HG03060 (cell line): ENCODE results near the gene PILRB.
A peak's percentile ranks its signal among the peaks of the same experiment; 100 is the strongest.
"Not testable (repeated sequence)": the region's sequence is repeated elsewhere in the genome, so short reads cannot be mapped to it uniquely, and the experiment has no call there.

Experiments
- ATAC-seq: cut with Tn5 transposase; IDR thresholded peaks from one replicate; pipeline ENCODE4 v1.9.1; 2021; ENCODE audit warnings: low read depth, moderate number of reproducible peaks; ENCODE audit not compliant: unreplicated experiment

Gene PILRB

GRCh38 chr7:100358027-100358856, at the start of gene PILRB:
Gene PILRB, plus strand, starts transcription at chr7:100358117. Its CDS starts 186 bp downstream, at chr7:100358303.
- ATAC-seq, result no peak

DNA sequence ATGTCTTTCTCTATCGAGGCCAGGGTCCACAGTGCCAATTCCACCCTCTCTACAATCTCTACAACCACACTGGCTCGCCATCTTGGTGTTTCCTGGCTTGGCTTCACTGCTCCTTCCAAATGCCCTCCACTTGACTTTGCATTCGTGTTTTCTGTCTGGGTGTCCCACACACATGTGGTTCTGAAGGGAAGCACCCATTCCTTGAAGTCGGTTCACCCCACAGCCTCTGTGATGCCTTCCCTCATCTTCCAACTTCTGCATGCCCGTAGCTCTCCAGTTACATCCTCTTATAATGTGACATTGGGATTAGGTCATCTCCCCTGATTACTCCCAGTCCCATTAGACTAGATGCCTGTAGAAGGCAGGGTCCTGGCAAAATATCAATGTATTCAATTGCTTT, 39.6 kb upstream of the PILRB start:
- not testable (repeated sequence) for ATAC-seq

DNA sequence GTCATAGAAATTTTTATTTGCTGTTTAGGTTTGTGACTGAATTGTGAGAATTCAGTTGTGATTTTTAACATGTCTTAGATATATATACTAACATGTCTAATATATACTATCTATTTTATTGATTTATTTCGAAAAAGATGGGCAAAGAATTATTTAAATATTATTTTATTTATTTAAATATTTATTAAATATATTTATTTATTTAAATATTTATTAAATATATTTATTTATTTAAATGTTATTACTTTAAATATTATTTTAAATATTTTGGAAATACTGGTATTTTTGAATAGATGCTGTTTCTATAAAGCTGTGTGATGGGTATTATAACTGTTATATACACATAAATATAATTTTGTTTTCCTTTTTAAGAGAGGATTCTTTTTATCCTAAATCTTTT, 36.3 kb upstream of the PILRB start:
- not testable (repeated sequence) for ATAC-seq

GRCh38 chr7:100324194-100324593, 33.7 kb upstream of the PILRB start:
- not testable (repeated sequence) for ATAC-seq

GRCh38 chr7:100325671-100326070, 32.2 kb upstream of the PILRB start:
- not testable (repeated sequence) for ATAC-seq

GRCh38 chr7:100326914-100327313, 31.0 kb upstream of the PILRB start:
- not testable (repeated sequence) for ATAC-seq

GRCh38 chr7:100335566-100336466, 22.1 kb upstream of the PILRB start:
- peak; percentile 91 for ATAC-seq

GRCh38 chr7:100338083-100338696, 19.7 kb upstream of the PILRB start:
- ATAC-seq, result not testable (repeated sequence)

DNA sequence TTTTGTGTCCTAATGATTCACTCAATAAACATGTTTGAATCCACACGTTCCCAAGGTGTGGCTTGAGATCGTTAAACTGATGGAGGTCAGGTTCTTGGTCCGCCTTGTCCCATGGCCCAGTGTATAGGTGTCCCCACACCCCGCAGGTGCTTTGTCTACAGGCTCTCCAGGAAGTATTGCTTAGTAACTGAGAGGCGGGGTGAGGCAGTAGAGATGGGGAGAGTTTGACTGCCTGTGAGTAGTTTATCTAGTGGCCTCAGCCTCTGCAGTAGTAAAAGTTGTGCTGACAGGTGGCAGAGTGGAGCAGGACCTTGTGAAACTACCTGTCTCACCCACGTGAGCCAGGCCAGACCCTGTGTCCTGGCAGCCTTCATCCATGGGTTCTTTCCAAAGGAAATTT, 16.6 kb upstream of the PILRB start:
- not testable (repeated sequence) for ATAC-seq

GRCh38 chr7:100342765-100343164, 15.2 kb upstream of the PILRB start:
- no peak for ATAC-seq

DNA sequence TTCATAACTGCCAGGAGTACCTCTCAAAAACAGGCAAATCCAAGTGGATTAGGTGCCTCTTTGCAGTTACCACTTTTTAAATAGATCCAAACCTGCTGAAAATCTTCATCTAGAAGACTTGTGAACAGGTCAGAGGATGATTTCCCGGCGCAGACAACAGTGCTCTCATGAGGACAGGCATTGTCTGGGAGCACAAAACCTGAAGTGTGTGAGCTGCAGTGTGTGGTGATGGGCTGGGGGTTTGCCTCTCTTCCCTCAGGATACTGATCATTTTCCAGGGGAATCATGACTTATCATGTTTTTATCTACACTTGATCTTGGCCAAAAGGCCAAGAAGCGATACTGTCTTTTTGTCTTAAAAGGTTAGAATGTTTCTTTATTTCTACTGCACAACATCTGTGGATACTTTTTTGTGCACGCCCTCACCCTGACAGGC, 13.8 kb upstream of the PILRB start:
- ATAC-seq, result not testable (repeated sequence)

GRCh38 chr7:100344560-100345287, 13.2 kb upstream of the PILRB start:
- ATAC-seq, result peak; percentile 42

DNA sequence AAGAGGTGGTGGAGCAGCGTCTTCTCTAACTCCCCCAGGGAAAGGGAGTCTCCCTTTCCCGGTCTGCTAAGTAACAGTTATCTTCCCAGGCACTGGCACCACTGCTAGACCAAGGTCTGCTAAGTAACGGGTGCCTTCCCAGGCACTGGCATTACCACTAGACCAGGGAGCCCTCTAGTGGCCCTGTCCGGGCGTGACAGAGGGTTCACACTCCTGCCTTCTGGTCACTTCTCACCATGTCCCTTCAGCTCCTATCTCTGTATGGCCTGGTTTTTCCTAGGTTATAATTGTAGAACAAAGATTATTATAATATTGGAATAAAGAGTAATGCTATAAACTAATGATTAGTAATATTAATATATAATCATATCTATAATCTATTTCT, 12.6 kb upstream of the PILRB start:
- not testable (repeated sequence) for ATAC-seq

- no peak for ATAC-seq
These were observed 11.0 kb upstream of the PILRB start for GRCh38 chr7:100346921-100347320.

DNA sequence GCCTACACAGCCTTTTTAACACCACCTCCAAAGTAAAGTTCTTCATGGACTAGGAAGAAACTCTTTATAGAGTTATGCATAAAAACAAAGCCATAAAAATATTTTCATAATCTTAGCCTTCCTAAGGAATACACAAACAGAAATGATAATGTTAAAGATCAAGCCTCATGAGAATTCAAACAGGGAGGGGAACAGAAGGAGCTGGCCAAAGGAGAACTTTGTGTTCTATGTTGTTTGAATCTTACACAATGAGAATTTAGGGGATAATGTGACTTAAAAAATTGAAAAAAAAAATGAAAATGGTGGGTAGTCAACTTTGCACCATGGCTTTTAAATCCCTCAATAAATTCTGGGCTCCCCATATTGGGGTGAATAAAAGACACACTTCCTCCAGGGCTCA, 9.1 kb upstream of the PILRB start:
- no peak for ATAC-seq

- ATAC-seq, result no peak
These were observed 8.2 kb upstream of the PILRB start for GRCh38 chr7:100349757-100350156.

- ATAC-seq, result no peak
These were observed 6.3 kb upstream of the PILRB start for GRCh38 chr7:100351657-100352058.

DNA sequence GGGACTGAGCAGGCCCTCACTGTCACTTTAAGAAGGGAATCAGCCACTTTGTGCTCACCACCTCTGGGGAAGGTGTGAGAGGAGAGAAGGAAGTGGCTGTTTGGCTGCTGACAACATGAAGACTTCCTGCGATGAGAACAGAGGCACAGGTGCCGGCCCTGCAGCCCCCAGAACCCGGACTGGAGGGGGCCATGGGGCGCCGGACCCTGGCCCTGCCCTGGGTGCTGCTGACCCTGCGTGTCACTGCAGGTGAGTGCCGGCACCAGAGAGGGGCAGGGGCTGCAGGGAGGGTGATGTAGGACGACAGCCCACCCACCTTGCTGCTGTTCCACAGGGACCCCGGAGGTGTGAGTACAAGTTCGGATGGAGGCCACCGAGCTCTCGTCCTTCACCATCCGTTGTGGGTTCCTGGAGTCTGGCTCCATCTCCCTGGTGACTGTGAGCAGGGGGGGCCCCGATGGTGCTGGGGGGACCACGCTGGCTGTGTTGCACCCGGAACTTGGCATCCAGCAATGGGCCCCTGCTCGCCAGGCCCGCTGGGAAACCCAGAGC, 5.6 kb upstream of the PILRB start:
- not testable (repeated sequence) for ATAC-seq

DNA sequence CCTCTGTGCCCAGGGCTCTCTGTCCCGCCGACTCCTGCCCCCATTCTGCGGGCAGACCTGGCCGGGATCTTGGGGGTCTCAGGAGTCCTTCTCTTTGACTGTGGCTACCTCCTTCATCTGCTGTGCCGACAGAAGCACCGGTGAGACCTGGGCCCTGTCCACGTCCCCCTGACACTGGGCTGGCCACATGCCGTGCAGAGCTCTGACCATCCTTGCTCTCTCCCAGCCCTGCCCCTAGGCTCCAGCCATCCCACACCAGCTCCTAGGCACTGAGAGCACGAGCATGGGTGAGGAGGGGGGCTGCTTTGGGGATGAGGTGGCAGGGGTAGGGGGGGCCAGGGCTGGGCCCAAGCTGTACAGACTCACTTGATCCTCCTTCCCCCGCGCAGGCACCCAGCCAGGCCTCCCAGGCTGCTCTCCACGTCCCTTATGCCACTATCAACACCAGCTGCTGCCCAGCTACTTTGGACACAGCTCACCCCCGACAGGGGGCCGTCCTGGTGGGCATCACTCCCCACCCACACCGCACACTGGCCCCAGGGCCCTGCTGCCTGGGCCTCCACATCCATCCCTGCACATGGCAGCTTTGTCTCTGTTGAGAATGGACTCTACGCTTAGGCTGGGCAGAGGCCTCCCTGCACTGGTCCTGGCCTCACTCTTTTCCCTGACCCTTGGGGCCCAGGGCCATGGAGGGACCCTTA, 4.8 kb upstream of the PILRB start:
- no peak for ATAC-seq
